RPMI7951 (cell line): ENCODE results near the gene CD6. TPM values are rescaled to one million over a fixed set of nuclear protein-coding genes. Genes with fewer than 3 reads are reported as not detected.

Experiments used
- DNase-seq: peaks from one replicate; pipeline ENCODE4 v3.0.0-alpha.2; 2012; ENCODE audit warnings: low read depth
- total RNA-seq: library from RNA; depleted of rRNA; stranded (reverse); fragments of >200 nt; shearing (Covaris generic); gene quantifications from 2 replicates; pipeline ENCODE4 v1.2.3, GENCODE V29; 2014

CD6 gene
- total RNA-seq, 1 experiment from 2014 or later, result not detected

- DNase-seq, result no peak
Measured at GRCh38 chr11:60934790-60935605, 36.5 kb upstream of the CD6 start.

- no peak for DNase-seq
Measured at GRCh38 chr11:60935676-60936442, 35.6 kb upstream of the CD6 start.

GRCh38 chr11:60936467-60937143, 34.9 kb upstream of the CD6 start:
- no peak for DNase-seq

- no peak for DNase-seq
Measured at GRCh38 chr11:60937144-60937527, 34.3 kb upstream of the CD6 start.

- DNase-seq, result no peak
Measured at GRCh38 chr11:60937811-60938210, 33.7 kb upstream of the CD6 start.

- no peak for DNase-seq
Measured at GRCh38 chr11:60938500-60938899, 33.0 kb upstream of the CD6 start.

- no peak for DNase-seq
Measured at GRCh38 chr11:60939301-60939700, 32.2 kb upstream of the CD6 start.

GRCh38 chr11:60939855-60940254, 31.6 kb upstream of the CD6 start:
- DNase-seq, result no peak

- DNase-seq, result no peak
Measured at GRCh38 chr11:60941371-60942119, 29.9 kb upstream of the CD6 start.

GRCh38 chr11:60942219-60942618, 29.3 kb upstream of the CD6 start:
- DNase-seq, result no peak

- no peak for DNase-seq
Measured at GRCh38 chr11:60942970-60943565, 28.4 kb upstream of the CD6 start.

- DNase-seq, result no peak
Measured at GRCh38 chr11:60944490-60945294, 26.8 kb upstream of the CD6 start.

- DNase-seq, result no peak
Measured at GRCh38 chr11:60945295-60945667, 26.2 kb upstream of the CD6 start.

- no peak for DNase-seq
Measured at GRCh38 chr11:60946601-60947264, 24.7 kb upstream of the CD6 start.

- no peak for DNase-seq
Measured at GRCh38 chr11:60947700-60948099, 23.8 kb upstream of the CD6 start.

GRCh38 chr11:60948250-60948649, 23.2 kb upstream of the CD6 start:
- DNase-seq, result peak; percentile 26

- DNase-seq, result no peak
Measured at GRCh38 chr11:60950024-60950423, 21.5 kb upstream of the CD6 start.

GRCh38 chr11:60950933-60951605, 20.4 kb upstream of the CD6 start:
- DNase-seq, result no peak

- no peak for DNase-seq
Measured at GRCh38 chr11:60951606-60951903, 19.9 kb upstream of the CD6 start.
